Naive thymus-derived CD4-positive, alpha-beta T cell (primary cell): ENCODE results near the gene CD93. TPM values are rescaled to one million over a fixed set of nuclear protein-coding genes. Genes with fewer than 3 reads are reported as not detected.

Experiments used
- ATAC-seq: fragments of 150-1000 bp; cut with Tn5 transposase; 2 replicates; pipeline ENCODE4 v1.10.0; 2021; ENCODE audit warnings: mild to moderate bottlenecking, moderate library complexity
- CTCF ChIA-PET: fragments of 350-600 bp; sonication (Branson Sonifier 250); formaldehyde crosslinking; loops from one replicate; lab custom pipeline; 2021; ENCODE audit warnings: antibody characterized with exemption; lab: Charles Lee
- POLR2A ChIA-PET: fragments of 350-600 bp; sonication (Branson Sonifier 250); formaldehyde crosslinking; loops from one replicate; lab custom pipeline; 2021; ENCODE audit warnings: antibody characterized with exemption, inconsistent platforms; lab: Charles Lee
- DNase-seq, 9 donors: peaks; one replicate each; pipeline versions ENCODE4 v3.0.0 to v3.0.0-alpha.2; 2020 to 2022; ENCODE audit warnings: mixed read lengths in 1 of 9
- H3K27ac ChIP-seq: one replicate; pipeline ENCODE4 v1.7.0; 2013; ENCODE audit warnings: mild to moderate bottlenecking, low read depth, low read length, moderate library complexity
- H3K27me3 ChIP-seq, 2 donors: one replicate each; pipeline ENCODE4 v1.7.0; 2013; ENCODE audit warnings: low read length in 2 of 2, mild to moderate bottlenecking in 2 of 2, moderate library complexity in 2 of 2; ENCODE audit not compliant: control insufficient read depth in 2 of 2, insufficient read depth in 2 of 2
- H3K36me3 ChIP-seq, 3 experiments: 1 replicate in 2 of 3; 2 replicates in 1 of 3; pipeline ENCODE4 v1.7.0; 2013; ENCODE audit warnings: low read length in 3 of 3, mild to moderate bottlenecking in 3 of 3, moderate library complexity in 1 of 3; ENCODE audit not compliant: insufficient read depth in 3 of 3, control insufficient read depth in 2 of 3
- H3K4me1 ChIP-seq, 2 donors: one replicate each; pipeline ENCODE4 v1.7.0; 2013; ENCODE audit warnings: low read length in 2 of 2, mild to moderate bottlenecking in 2 of 2, moderate library complexity in 1 of 2; ENCODE audit not compliant: control insufficient read depth in 2 of 2, insufficient read depth in 2 of 2
- H3K4me3 ChIP-seq: 2 replicates; pipeline ENCODE4 v1.7.0; 2013; ENCODE audit warnings: mild to moderate bottlenecking, low read length
- H3K9me3 ChIP-seq, 3 experiments: 1 replicate in 2 of 3; 2 replicates in 1 of 3; pipeline ENCODE4 v1.7.0; 2013; ENCODE audit warnings: low read length in 3 of 3; ENCODE audit not compliant: control insufficient read depth in 2 of 3
- H3K27ac Mint-ChIP-seq, 9 donors: one replicate each; pipeline ENCODE4 v1.8.0; 2020 to 2022; ENCODE audit warnings: mixed read lengths in 9 of 9, mild to moderate bottlenecking in 8 of 9, moderate library complexity in 5 of 9, inconsistent platforms in 2 of 9
- H3K27me3 Mint-ChIP-seq, 5 donors: one replicate each; pipeline ENCODE4 v1.8.0; 2021 to 2022; ENCODE audit warnings: mixed read lengths in 5 of 5, mild to moderate bottlenecking in 1 of 5
- H3K36me3 Mint-ChIP-seq, 5 donors: one replicate each; pipeline ENCODE4 v1.8.0; 2020 to 2022; ENCODE audit warnings: mixed read lengths in 5 of 5, mild to moderate bottlenecking in 3 of 5, inconsistent platforms in 1 of 5
- H3K4me1 Mint-ChIP-seq, 7 donors: one replicate each; pipeline ENCODE4 v1.8.0; 2020 to 2022; ENCODE audit warnings: mixed read lengths in 7 of 7, mild to moderate bottlenecking in 3 of 7, inconsistent platforms in 1 of 7
- H3K4me3 Mint-ChIP-seq, 10 donors: one replicate each; pipeline ENCODE4 v1.8.0; 2020 to 2022; ENCODE audit warnings: mild to moderate bottlenecking in 10 of 10, mixed read lengths in 10 of 10, moderate library complexity in 6 of 10, inconsistent platforms in 2 of 10
- H3K9me3 Mint-ChIP-seq, 11 donors: one replicate each; pipeline ENCODE4 v1.8.0; 2020 to 2022; ENCODE audit warnings: mixed read lengths in 11 of 11, mild to moderate bottlenecking in 4 of 11, inconsistent platforms in 1 of 11, moderate library complexity in 1 of 11
- intact Hi-C, 2 donors: fragments of 100-400 bp; cut with micrococcal nuclease; formaldehyde crosslinking; loops; one replicate each; pipeline ENCODE4 v1.15.1; 2023
- polyA plus RNA-seq, 2 donors: library from polyadenylated mRNA; unstranded; fragments of 300-500 nt; fragmentation: Illumina TruSeq; gene quantifications; one replicate each; pipeline ENCODE4 v1.2.3, GENCODE V29; 2021
- total RNA-seq, 6 experiments: library from RNA in 5 of 6; stranded (reverse) in 5 of 6; gene quantifications; 1 replicate in 5 of 6; 2 replicates in 1 of 6; pipeline ENCODE4 v1.2.3 and lab custom pipeline; 2021 to 2026

CD93 gene
- total and polyA plus RNA-seq, 7 experiments from 2014 or later: 0.02 to 61.2 (median 2.6) TPM; not detected in 1

GRCh38 chr20:23062632-23063031 lies 23.5 kb downstream of the CD93 start:
- no peak for ATAC-seq
- no peaks in the 10 kb centered on the region for H3K27me3 ChIP-seq
- Mint-ChIP-seq H3K4me3 (no peak overlapping the region), H3K9me3 (no peaks in the 10 kb centered on the region), H3K36me3 (no peaks in the 10 kb centered on the region), H3K27me3 (peaks cover under 1 to 19% (median 10%) of the 10 kb centered on the region in 5 donors), H3K27ac (no peak overlapping the region), H3K4me1 (peaks cover 0 to 2% (median 0%) of the 10 kb centered on the region in 7 donors)
- no peak for DNase-seq
- no peaks in the 10 kb centered on the region for H3K9me3 ChIP-seq
- ChIA-PET CTCF (no interaction called here), POLR2A (no interaction called here)
- intact Hi-C loops: no loop called here
- H3K4me3 ChIP-seq: no peak overlapping the region
- H3K4me1 ChIP-seq: no peaks in the 10 kb centered on the region
- H3K36me3 ChIP-seq: no peaks in the 10 kb centered on the region
- no peak overlapping the region for H3K27ac ChIP-seq

GRCh38 chr20:23061734-23062561 lies 24.2 kb downstream of the CD93 start:
- intact Hi-C loops: no loop called here
- Mint-ChIP-seq H3K4me1 (peaks cover 0 to 2% (median 0%) of the 10 kb centered on the region in 7 donors), H3K27me3 (peaks cover 4 to 23% (median 10%) of the 10 kb centered on the region in 5 donors), H3K36me3 (no peaks in the 10 kb centered on the region), H3K4me3 (no peak overlapping the region), H3K27ac (no peak overlapping the region), H3K9me3 (no peaks in the 10 kb centered on the region)
- no peaks in the 10 kb centered on the region for H3K36me3 ChIP-seq
- H3K4me1 ChIP-seq: no peaks in the 10 kb centered on the region
- H3K9me3 ChIP-seq: no peaks in the 10 kb centered on the region
- H3K27ac ChIP-seq: no peak overlapping the region
- no peak overlapping the region for H3K4me3 ChIP-seq
- no peak for DNase-seq
- peak; percentile 49 for ATAC-seq
- POLR2A ChIA-PET: no interaction called here
- H3K27me3 ChIP-seq: no peaks in the 10 kb centered on the region
- CTCF ChIA-PET: no interaction called here

GRCh38 chr20:23061262-23061661 lies 24.9 kb downstream of the CD93 start:
- Mint-ChIP-seq H3K4me3 (no peak overlapping the region), H3K27ac (no peak overlapping the region), H3K9me3 (peaks cover 0 to 7% (median 2%) of the 10 kb centered on the region in 11 donors), H3K27me3 (peaks cover 4 to 29% (median 10%) of the 10 kb centered on the region in 5 donors), H3K4me1 (peaks cover 0 to 2% (median 0%) of the 10 kb centered on the region in 7 donors), H3K36me3 (no peaks in the 10 kb centered on the region)
- Histone ChIP-seq H3K36me3 (no peaks in the 10 kb centered on the region), H3K27me3 (no peaks in the 10 kb centered on the region), H3K27ac (no peak overlapping the region), H3K9me3 (no peaks in the 10 kb centered on the region), H3K4me1 (no peaks in the 10 kb centered on the region), H3K4me3 (no peak overlapping the region)
- intact Hi-C loops: no loop called here
- DNase-seq (no peak), ATAC-seq (no peak)
- ChIA-PET CTCF (no interaction called here), POLR2A (no interaction called here)

GRCh38 chr20:23060629-23061028 lies 25.5 kb downstream of the CD93 start:
- no peaks in the 10 kb centered on the region for H3K9me3 ChIP-seq
- H3K36me3 ChIP-seq: no peaks in the 10 kb centered on the region
- H3K4me3 ChIP-seq: no peak overlapping the region
- Mint-ChIP-seq H3K27me3 (peaks cover 4 to 34% (median 10%) of the 10 kb centered on the region in 5 donors), H3K27ac (no peak overlapping the region), H3K9me3 (peaks cover 0 to 7% (median 2%) of the 10 kb centered on the region in 11 donors), H3K4me3 (no peak overlapping the region), H3K36me3 (no peaks in the 10 kb centered on the region), H3K4me1 (peaks cover 0 to 2% (median 0%) of the 10 kb centered on the region in 7 donors)
- H3K27me3 ChIP-seq: no peaks in the 10 kb centered on the region
- intact Hi-C loops: no loop called here
- ATAC-seq (no peak), DNase-seq (no peak)
- ChIA-PET POLR2A (no interaction called here), CTCF (no interaction called here)
- H3K4me1 ChIP-seq: no peaks in the 10 kb centered on the region
- no peak overlapping the region for H3K27ac ChIP-seq

- DNase-seq: no peak
- intact Hi-C loops: loop anchor here in 1 of 2 donors (10.0 kb wide), 1 partner anchor 285 kb away; no protein-coding TSS in a partner anchor
- H3K36me3 ChIP-seq: no peaks in the 10 kb centered on the region
- H3K27me3 ChIP-seq: no peaks in the 10 kb centered on the region
- Mint-ChIP-seq H3K27ac (no peak overlapping the region), H3K9me3 (peaks cover 0 to 7% (median 2%) of the 10 kb centered on the region in 11 donors), H3K27me3 (peaks cover 4 to 35% (median 13%) of the 10 kb centered on the region in 5 donors), H3K4me3 (no peak overlapping the region), H3K36me3 (no peaks in the 10 kb centered on the region), H3K4me1 (peaks cover 0 to 2% (median 0%) of the 10 kb centered on the region in 7 donors)
- no peaks in the 10 kb centered on the region for H3K9me3 ChIP-seq
- no peak for ATAC-seq
- ChIA-PET POLR2A (no interaction called here), CTCF (no interaction called here)
- no peaks in the 10 kb centered on the region for H3K4me1 ChIP-seq
- H3K4me3 ChIP-seq: no peak overlapping the region
- no peak overlapping the region for H3K27ac ChIP-seq
These were observed 26.3 kb downstream of the CD93 start for GRCh38 chr20:23059846-23060245.

GRCh38 chr20:23059001-23059400 lies 27.1 kb downstream of the CD93 start:
- ChIA-PET POLR2A (no interaction called here), CTCF (no interaction called here)
- no peaks in the 10 kb centered on the region for H3K9me3 ChIP-seq
- H3K27ac ChIP-seq: no peak overlapping the region
- peaks cover 0 to 2% (median 0%) of the 10 kb centered on the region in 7 donors for H3K4me1 Mint-ChIP-seq
- no peaks in the 10 kb centered on the region for H3K36me3 ChIP-seq
- DNase-seq (no peak), ATAC-seq (no peak)
- intact Hi-C loops: loop anchor here in 1 of 2 donors (10.0 kb wide), 1 partner anchor 286 kb away; no protein-coding TSS in a partner anchor
- H3K9me3 Mint-ChIP-seq: peaks cover 0 to 7% (median 2%) of the 10 kb centered on the region in 11 donors
- H3K27me3 ChIP-seq: no peaks in the 10 kb centered on the region
- H3K27ac Mint-ChIP-seq: no peak overlapping the region
- H3K4me1 ChIP-seq: no peaks in the 10 kb centered on the region
- no peak overlapping the region for H3K4me3 ChIP-seq
- H3K36me3 Mint-ChIP-seq: no peaks in the 10 kb centered on the region
- H3K27me3 Mint-ChIP-seq: peaks cover 3 to 33% (median 12%) of the 10 kb centered on the region in 5 donors
- no peak overlapping the region for H3K4me3 Mint-ChIP-seq
